Inferior parietal cortex (tissue), 1 donor: Measurements from ENCODE around the gene CCL1.
"Not testable (repeated sequence)": the region's sequence is repeated elsewhere in the genome, so short reads cannot be mapped to it uniquely, and the experiment has no call there.

Source experiments
- DNase-seq: peaks from one replicate; pipeline ENCODE4 v3.0.0-alpha.2; 2016; ENCODE audit errors: extremely low spot score

CCL1 gene

GRCh38 chr17:34358631-34359030 is 4.4 kb downstream of the CCL1 start:
- DNase-seq: no peak

GRCh38 chr17:34357398-34357797 is 5.6 kb downstream of the CCL1 start:
- DNase-seq: no peak

- DNase-seq: no peak
Observed at GRCh38 chr17:34356194-34356593, 6.8 kb downstream of the CCL1 start, which contains the start of gene CCL13. CCL13 (plus strand) TSS chr17:34356480; CDS start chr17:34356527, 47 bp downstream.

- DNase-seq: no peak
Observed at GRCh38 chr17:34354637-34355036, 8.4 kb downstream of the CCL1 start.

GRCh38 chr17:34352191-34352590 is 10.8 kb downstream of the CCL1 start:
- DNase-seq: no peak

GRCh38 chr17:34351096-34351495 is 11.9 kb downstream of the CCL1 start:
- DNase-seq: no peak

- DNase-seq: no peak
Observed at GRCh38 chr17:34349751-34350150, 13.3 kb downstream of the CCL1 start.

- no peak for DNase-seq
Observed at GRCh38 chr17:34347063-34347462, 16.0 kb downstream of the CCL1 start.

GRCh38 chr17:34341916-34342315 is 21.1 kb downstream of the CCL1 start:
- no peak for DNase-seq

- no peak for DNase-seq
Observed at GRCh38 chr17:34339138-34339770, 23.8 kb downstream of the CCL1 start.

GRCh38 chr17:34337701-34338100 is 25.3 kb downstream of the CCL1 start:
- no peak for DNase-seq

- not testable (repeated sequence) for DNase-seq
Observed at GRCh38 chr17:34327580-34327979, 35.5 kb downstream of the CCL1 start.

GRCh38 chr17:34321964-34322363 is 41.1 kb downstream of the CCL1 start:
- no peak for DNase-seq

GRCh38 chr17:34319039-34319483 is 44.0 kb downstream of the CCL1 start, which contains the start of gene CCL8:
CCL8 (plus strand) TSS chr17:34319435; CDS start chr17:34319502, 67 bp downstream.
- DNase-seq: no peak

- DNase-seq: no peak
Observed at GRCh38 chr17:34318474-34318873, 44.6 kb downstream of the CCL1 start.

GRCh38 chr17:34314279-34314678 is 48.8 kb downstream of the CCL1 start:
- DNase-seq: no peak

GRCh38 chr17:34313164-34313563 is 49.9 kb downstream of the CCL1 start:
- DNase-seq: no peak

- DNase-seq: no peak
Observed at GRCh38 chr17:34312080-34312479, 51.0 kb downstream of the CCL1 start.

- DNase-seq: no peak
Observed at GRCh38 chr17:34311291-34311690, 51.7 kb downstream of the CCL1 start.
